Rectal smooth muscle tissue (tissue), 1 donor: ENCODE data around the gene PACRGL.
A peak's percentile ranks its signal among the peaks of the same experiment; 100 is the strongest.
"Not testable (repeated sequence)": the region's sequence is repeated elsewhere in the genome, so short reads cannot be mapped to it uniquely, and the experiment has no call there.

Source experiments
- H3K27ac ChIP-seq: one replicate; pipeline ENCODE4 v1.7.0; 2013; ENCODE audit warnings: low read depth, low read length, inconsistent platforms
- H3K27me3 ChIP-seq: one replicate; pipeline ENCODE4 v1.7.0; 2013; ENCODE audit warnings: low read length; ENCODE audit not compliant: control insufficient read depth, insufficient read depth
- H3K36me3 ChIP-seq: one replicate; pipeline ENCODE4 v1.7.0; 2013; ENCODE audit warnings: low read length; ENCODE audit not compliant: control insufficient read depth, insufficient read depth
- H3K4me1 ChIP-seq: one replicate; pipeline ENCODE4 v1.7.0; 2013; ENCODE audit warnings: low read length; ENCODE audit not compliant: control insufficient read depth, insufficient read depth
- H3K4me3 ChIP-seq: one replicate; pipeline ENCODE4 v1.7.0; 2013; ENCODE audit warnings: low read length
- H3K9ac ChIP-seq: one replicate; pipeline ENCODE4 v1.7.0; 2013; ENCODE audit warnings: low read length

Gene PACRGL

GRCh38 chr4:20752641-20753040 lies 52.4 kb downstream of the PACRGL start:
- H3K27ac ChIP-seq, result no peak overlapping the region

GRCh38 chr4:20754036-20754435 lies 53.8 kb downstream of the PACRGL start:
- H3K9ac ChIP-seq, result no peak overlapping the region
- no peak overlapping the region for H3K27ac ChIP-seq
- no peak overlapping the region for H3K4me3 ChIP-seq
- no peaks in the 10 kb centered on the region for H3K27me3 ChIP-seq
- H3K4me1 ChIP-seq, result no peaks in the 10 kb centered on the region
- peaks cover 2% of the 10 kb centered on the region for H3K36me3 ChIP-seq

More at GRCh38 chr4:20752641-20753040, 52.4 kb downstream of the PACRGL start:
- Histone ChIP-seq H3K4me3 (no peak overlapping the region), H3K36me3 (peaks cover 2% of the 10 kb centered on the region), H3K4me1 (no peaks in the 10 kb centered on the region), H3K27me3 (no peaks in the 10 kb centered on the region), H3K9ac (no peak overlapping the region)

DNA sequence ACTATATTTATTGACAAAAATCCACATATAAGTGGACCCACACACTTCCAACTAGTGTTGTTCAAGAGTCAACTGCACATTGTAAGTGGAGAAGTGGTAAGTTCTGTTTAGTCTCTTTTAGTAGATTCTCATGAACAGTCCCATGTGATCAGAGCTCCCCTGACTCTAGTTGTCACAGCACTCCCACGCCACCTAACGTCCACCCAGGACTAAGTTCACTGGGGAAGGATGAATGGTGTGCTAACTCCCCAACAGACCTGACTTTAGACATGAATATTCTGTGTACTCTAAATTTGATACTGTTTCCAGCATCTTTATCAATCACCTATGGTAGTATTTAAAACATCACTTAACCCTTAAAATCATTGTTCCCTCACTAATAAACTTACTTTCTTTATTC lies 59.8 kb downstream of the PACRGL start:
- Histone ChIP-seq H3K27me3 (no peaks in the 10 kb centered on the region), H3K4me1 (no peaks in the 10 kb centered on the region), H3K9ac (no peak overlapping the region), H3K27ac (no peak overlapping the region), H3K36me3 (no peaks in the 10 kb centered on the region), H3K4me3 (no peak overlapping the region)

DNA sequence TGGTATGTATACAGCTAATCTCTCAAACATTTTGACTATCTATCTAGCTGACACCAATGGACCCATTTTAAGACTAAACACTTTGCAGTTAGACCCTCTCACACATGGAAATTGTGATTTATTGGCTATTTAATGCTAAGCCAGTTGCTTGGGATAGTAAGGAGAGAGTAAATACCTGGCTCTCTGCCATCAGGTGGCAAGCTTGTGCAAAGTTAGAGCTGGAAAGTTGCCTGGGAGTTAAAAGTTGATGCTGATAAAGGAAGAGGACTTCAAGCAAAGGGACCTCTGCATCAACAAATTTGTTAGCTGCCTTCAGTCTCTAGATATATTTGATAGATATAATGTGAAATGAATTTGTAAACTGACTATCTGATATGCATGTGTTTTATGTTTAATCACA lies 61.1 kb downstream of the PACRGL start:
- no peaks in the 10 kb centered on the region for H3K36me3 ChIP-seq
- H3K27me3 ChIP-seq, result no peaks in the 10 kb centered on the region
- H3K27ac ChIP-seq, result no peak overlapping the region
- H3K9ac ChIP-seq, result no peak overlapping the region
- H3K4me3 ChIP-seq, result no peak overlapping the region
- H3K4me1 ChIP-seq, result no peaks in the 10 kb centered on the region

GRCh38 chr4:20761826-20762225 lies 61.6 kb downstream of the PACRGL start:
- H3K4me3 ChIP-seq, result no peak overlapping the region
- H3K4me1 ChIP-seq, result no peaks in the 10 kb centered on the region
- H3K9ac ChIP-seq, result no peak overlapping the region
- H3K27ac ChIP-seq, result no peak overlapping the region
- no peaks in the 10 kb centered on the region for H3K27me3 ChIP-seq
- no peaks in the 10 kb centered on the region for H3K36me3 ChIP-seq

- no peak overlapping the region for H3K4me3 ChIP-seq
- no peak overlapping the region for H3K27ac ChIP-seq
- H3K27me3 ChIP-seq, result no peaks in the 10 kb centered on the region
- H3K9ac ChIP-seq, result no peak overlapping the region
- H3K36me3 ChIP-seq, result no peaks in the 10 kb centered on the region
- no peaks in the 10 kb centered on the region for H3K4me1 ChIP-seq
Measured at GRCh38 chr4:20764366-20764992, 64.2 kb downstream of the PACRGL start.

DNA sequence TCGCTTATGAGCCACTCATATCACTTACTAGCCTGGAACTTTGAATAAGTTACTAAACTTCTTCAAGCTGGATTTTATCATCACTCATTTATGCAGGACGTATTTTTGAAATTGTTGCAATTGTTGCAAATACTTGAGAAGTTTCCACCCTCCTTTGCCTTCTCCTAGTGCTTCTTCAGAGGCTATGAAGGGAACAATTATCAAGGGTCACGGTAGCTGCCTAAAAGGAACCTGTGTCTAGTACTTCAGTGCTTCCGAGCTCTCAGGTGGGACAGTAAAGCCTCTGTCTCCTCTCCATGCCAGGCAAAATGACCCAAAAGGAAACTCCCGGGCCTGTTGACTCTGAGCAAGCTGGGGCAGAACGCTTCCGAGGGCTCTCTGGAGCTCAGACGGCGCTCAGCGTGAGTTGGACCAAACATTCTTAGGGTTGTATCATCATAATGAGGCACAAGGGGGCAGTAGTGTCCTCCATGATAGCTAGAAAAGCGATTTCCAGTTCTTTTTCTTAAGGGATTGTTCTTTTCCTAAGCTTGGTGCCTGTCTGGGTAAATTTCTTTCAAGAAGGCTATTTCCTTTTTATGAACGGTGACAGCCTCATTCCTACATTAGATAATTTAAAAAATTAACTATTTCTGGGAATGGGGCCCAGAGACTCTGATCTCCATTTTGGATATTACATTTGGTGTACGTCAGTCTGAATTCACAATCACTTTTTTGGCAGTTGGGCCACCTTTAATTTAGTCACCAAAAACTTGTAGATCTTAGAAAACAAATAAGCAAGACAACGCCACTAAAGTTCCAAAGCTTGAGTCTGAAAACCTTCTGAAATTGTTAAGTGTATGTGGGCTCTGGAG lies 73.1 kb downstream of the PACRGL start:
- no peak overlapping the region for H3K4me3 ChIP-seq
- no peak overlapping the region for H3K9ac ChIP-seq

GRCh38 chr4:20778896-20779295 lies 78.6 kb downstream of the PACRGL start:
- Histone ChIP-seq H3K4me3 (no peak overlapping the region), H3K27me3 (no peaks in the 10 kb centered on the region), H3K36me3 (no peaks in the 10 kb centered on the region), H3K9ac (no peak overlapping the region), H3K27ac (no peak overlapping the region), H3K4me1 (peaks cover under 1% of the 10 kb centered on the region)

More for the DNA sequence above, 73.1 kb downstream of the PACRGL start:
- H3K27ac ChIP-seq, result no peak overlapping the region
- H3K4me1 ChIP-seq, result peaks cover 4% of the 10 kb centered on the region
- no peaks in the 10 kb centered on the region for H3K36me3 ChIP-seq
- no peaks in the 10 kb centered on the region for H3K27me3 ChIP-seq

DNA sequence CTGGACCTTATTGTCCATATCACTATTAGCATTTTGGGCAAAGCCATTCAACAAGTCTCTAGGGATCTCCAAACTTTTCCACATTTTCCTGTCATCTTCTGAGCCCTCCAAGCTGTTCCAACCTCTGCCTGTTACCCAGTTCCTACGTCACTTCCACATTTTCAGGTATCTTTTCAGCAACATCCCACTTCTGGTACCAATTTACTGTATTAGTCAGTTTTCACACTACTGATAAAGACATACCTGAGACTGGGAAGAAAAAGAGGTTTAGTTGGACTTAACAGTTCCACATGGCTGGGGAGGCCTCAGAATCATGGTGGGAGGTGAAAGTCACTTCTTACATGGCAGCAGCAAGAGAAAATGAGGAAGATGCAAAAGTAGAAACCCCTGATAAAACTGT lies 82.9 kb downstream of the PACRGL start:
- H3K4me3 ChIP-seq, H3K9ac ChIP-seq, H3K4me1 ChIP-seq, H3K36me3 ChIP-seq, H3K27me3 ChIP-seq, H3K27ac ChIP-seq: not testable (repeated sequence)

GRCh38 chr4:20787940-20788665 lies 87.8 kb downstream of the PACRGL start:
- peaks cover 3% of the 10 kb centered on the region for H3K4me1 ChIP-seq
- H3K4me3 ChIP-seq, result no peak overlapping the region
- no peak overlapping the region for H3K9ac ChIP-seq
- no peaks in the 10 kb centered on the region for H3K36me3 ChIP-seq
- peak overlapping the region; percentile 24 for H3K27ac ChIP-seq
- no peaks in the 10 kb centered on the region for H3K27me3 ChIP-seq
